Kidney capillary endothelial cell (primary cell): ENCODE measurements around the gene MAPK8IP2.
"Not testable (repeated sequence)": the region's sequence is repeated elsewhere in the genome, so short reads cannot be mapped to it uniquely, and the experiment has no call there.

Experiments used
- DNase-seq: peaks from one replicate; pipeline ENCODE4 v3.0.0-alpha.2; 2018; ENCODE audit warnings: low spot score

MAPK8IP2 gene

GRCh38 chr22:50599816-50600455 is 657 bp upstream of the MAPK8IP2 start:
- no peak for DNase-seq

GRCh38 chr22:50600967-50601668 is 525 bp downstream of the MAPK8IP2 start:
- DNase-seq, result no peak

GRCh38 chr22:50601669-50602337 is 1.2 kb downstream of the MAPK8IP2 start:
- no peak for DNase-seq

- no peak for DNase-seq
Measured at GRCh38 chr22:50602338-50602700, 1.7 kb downstream of the MAPK8IP2 start.

- no peak for DNase-seq
Measured at GRCh38 chr22:50603511-50604255, 3.1 kb downstream of the MAPK8IP2 start.

- DNase-seq, result no peak
Measured at GRCh38 chr22:50604256-50605001, 3.8 kb downstream of the MAPK8IP2 start.

GRCh38 chr22:50605002-50605612 is 4.5 kb downstream of the MAPK8IP2 start:
- DNase-seq, result no peak

- no peak for DNase-seq
Measured at GRCh38 chr22:50605613-50606074, 5.1 kb downstream of the MAPK8IP2 start.

- no peak for DNase-seq
Measured at GRCh38 chr22:50606165-50606945, 5.8 kb downstream of the MAPK8IP2 start.

- DNase-seq, result no peak
Measured at GRCh38 chr22:50606946-50607658, 6.5 kb downstream of the MAPK8IP2 start.

- DNase-seq, result no peak
Measured at GRCh38 chr22:50607659-50608020, 7.0 kb downstream of the MAPK8IP2 start.

- not testable (repeated sequence) for DNase-seq
Measured at GRCh38 chr22:50608058-50608840, 7.7 kb downstream of the MAPK8IP2 start.

- DNase-seq, result no peak
Measured at GRCh38 chr22:50608996-50609395, 8.4 kb downstream of the MAPK8IP2 start.

GRCh38 chr22:50609599-50609998 is 9.0 kb downstream of the MAPK8IP2 start:
- DNase-seq, result no peak

GRCh38 chr22:50610041-50610451 is 9.5 kb downstream of the MAPK8IP2 start:
- no peak for DNase-seq

- DNase-seq, result no peak
Measured at GRCh38 chr22:50610581-50610980, 10.0 kb downstream of the MAPK8IP2 start.

- DNase-seq, result no peak
Measured at GRCh38 chr22:50611341-50612060, 10.9 kb downstream of the MAPK8IP2 start.

GRCh38 chr22:50612168-50612527 is 11.6 kb downstream of the MAPK8IP2 start:
- no peak for DNase-seq
